Esophagus muscularis mucosa (tissue), 3 donors: ENCODE results near the gene FAM149B1.

Experiments
- CTCF ChIP-seq, 3 experiments: fragments of 200-600 bp in 2 of 3; fragments of 450-650 bp in 1 of 3; sonication (generic) in 2 of 3; IDR thresholded peaks; one replicate each; pipeline ENCODE4 v1.5.1; 2017 to 2019; ENCODE audit warnings: antibody characterized with exemption in 3 of 3, mild to moderate bottlenecking in 2 of 3, moderate library complexity in 1 of 3
- POLR2A ChIP-seq: fragments of 450-650 bp; IDR thresholded peaks from one replicate; pipeline ENCODE4 v1.6.1; 2017; ENCODE audit warnings: antibody characterized with exemption, moderate library complexity, mild to moderate bottlenecking, low read depth
- POLR2AphosphoS5 ChIP-seq, 2 donors: sonication (generic); formaldehyde crosslinking; IDR thresholded peaks; one replicate each; pipeline ENCODE4 v1.6.1; 2017; ENCODE audit warnings: antibody characterized with exemption in 2 of 2

GRCh38 chr10:73215749-73216148, 47.8 kb downstream of the FAM149B1 start:
- TF ChIP-seq CTCF (IDR thresholded peaks at IDR 0.05) = no peak
- TF ChIP-seq POLR2AphosphoS5 (IDR thresholded peaks at IDR 0.05) = no peak
- TF ChIP-seq POLR2A = no peak
